HepG2 (cell line): ENCODE results near the gene C14orf132. TPM values are rescaled to one million over a fixed set of nuclear protein-coding genes. Genes with fewer than 3 reads are reported as not detected.

ENCODE experiments used
- ATAC-seq: fragments of 200-7000 bp; cut with Tn5 transposase; 3 replicates; pipeline ENCODE4 v1.9.1; 2020; ENCODE audit warnings: mild to moderate bottlenecking, moderate library complexity
- BruUV-seq: library from RNA; stranded (reverse); fragments of 400-500 nt; replicated peaks from 2 replicates; lab custom pipeline; 2021; lab: Mats Ljungman, UMichigan
- CTCF ChIA-PET: fragments of 300-600 bp; formaldehyde crosslinking; extraction: SDS; loops from one replicate; lab custom pipeline; 2021; ENCODE audit warnings: low total read pairs, inconsistent platforms, low intra/inter-chr PET ratio; lab: Yijun Ruan, JAX
- POLR2A ChIA-PET: fragments of 350-600 bp; sonication (Branson Sonifier 250); formaldehyde crosslinking; loops from one replicate; lab custom pipeline; 2020; ENCODE audit warnings: antibody characterized with exemption, inconsistent platforms; lab: Yijun Ruan, JAX
- DNase-seq: peaks from one replicate; pipeline ENCODE4 v3.0.0-alpha.2; 2015; ENCODE audit warnings: low spot score
- FAIRE-seq: peaks from 3 replicates; lab custom pipeline; 2011; peaks lifted over from hg19 to GRCh38; lab: Jason Lieb, UNC
- H2AFZ ChIP-seq: one replicate; pipeline ENCODE4 v1.6.1; 2011; ENCODE audit warnings: low read length, inconsistent platforms
- H3K27ac ChIP-seq: fragments of 300-600 bp; 3 replicates; pipeline ENCODE4 v1.8.0; 2011; ENCODE audit warnings: mixed run types, mild to moderate bottlenecking, mixed read lengths, low read length, inconsistent platforms; ENCODE audit not compliant: insufficient read depth; ENCODE audit errors: extremely low read length
- H3K27me3 ChIP-seq, 2 experiments: fragments of 200-600 bp in 1 of 2; 2 replicates in 1 of 2; 3 replicates in 1 of 2; pipeline versions ENCODE4 v1.6.0 to v1.8.0; 2011; ENCODE audit warnings: low read length in 2 of 2, mild to moderate bottlenecking in 2 of 2, moderate library complexity in 2 of 2, inconsistent platforms in 1 of 2; ENCODE audit not compliant: insufficient read depth in 2 of 2, control insufficient read depth in 1 of 2
- H3K36me3 ChIP-seq, 2 experiments: fragments of 200-600 bp in 1 of 2; replicated peaks in 1 of 2; 2 replicates in 1 of 2; 3 replicates in 1 of 2; pipeline versions ENCODE4 v1.5.1 to v1.8.0; 2011; ENCODE audit warnings: low read length in 2 of 2, inconsistent platforms in 1 of 2; ENCODE audit not compliant: insufficient read depth in 2 of 2, control insufficient read depth in 1 of 2
- H3K4me1 ChIP-seq: 2 replicates; pipeline ENCODE4 v1.5.1; 2012; ENCODE audit warnings: low read length, inconsistent platforms; ENCODE audit not compliant: insufficient read depth
- H3K4me2 ChIP-seq: 2 replicates; pipeline ENCODE4 v1.6.0; 2011; ENCODE audit warnings: low read depth, low read length, inconsistent platforms
- H3K4me3 ChIP-seq, 3 experiments: fragments of 200-600 bp in 1 of 3; sonication (generic), shearing (Covaris generic) in 1 of 3; replicated peaks in 1 of 3; 2 replicates each; pipeline ENCODE4 v1.5.1; 2011 to 2016; ENCODE audit warnings: low read length in 3 of 3, inconsistent platforms in 2 of 3, low read depth in 2 of 3, mild to moderate bottlenecking in 2 of 3, control low read depth in 1 of 3, mixed read lengths in 1 of 3; ENCODE audit not compliant: insufficient read depth in 1 of 3
- H3K79me2 ChIP-seq: one replicate; pipeline ENCODE4 v1.6.1; 2011; ENCODE audit warnings: low read length, inconsistent platforms; ENCODE audit not compliant: insufficient read depth
- H3K9ac ChIP-seq: 2 replicates; pipeline ENCODE4 v1.6.0; 2011; ENCODE audit warnings: mild to moderate bottlenecking, low read depth, low read length, inconsistent platforms; ENCODE audit not compliant: insufficient read depth
- H3K9me3 ChIP-seq: 2 replicates; pipeline ENCODE4 v1.5.1; 2012; ENCODE audit warnings: mild to moderate bottlenecking, low read length
- H4K20me1 ChIP-seq: 2 replicates; pipeline ENCODE4 v1.6.0; 2011; ENCODE audit warnings: inconsistent platforms, mild to moderate bottlenecking, low read length, moderate library complexity; ENCODE audit not compliant: insufficient read depth
- ARNT ChIP-seq: fragments of 450-650 bp; IDR thresholded peaks from 2 replicates; pipeline ENCODE4 v1.6.1; 2017
- ATF7-NPFF ChIP-seq: sonication (generic); formaldehyde crosslinking; IDR thresholded peaks from 2 replicates; pipeline ENCODE4 v1.8.1; 2023; ENCODE audit warnings: mild to moderate bottlenecking, low read depth, missing genetic modification reagents, moderate library complexity
- HBP1 ChIP-seq: IDR thresholded peaks from 2 replicates; pipeline ENCODE4 v1.6.1; 2016; ENCODE audit warnings: low read depth, control low read depth
- HNF1A ChIP-seq, 2 experiments: sonication (generic) in 1 of 2; formaldehyde crosslinking in 1 of 2; IDR thresholded peaks; 2 replicates each; pipeline versions ENCODE4 v1.4.0 to v1.6.1; 2016 to 2020; ENCODE audit warnings: borderline replicate concordance in 1 of 2, low read depth in 1 of 2, mild to moderate bottlenecking in 1 of 2, missing genetic modification reagents in 1 of 2
- SMC3 ChIP-seq: IDR thresholded peaks from 2 replicates; pipeline ENCODE4 v1.6.1; 2011; ENCODE audit warnings: low read length, improper control_type of control experiment
- THRA ChIP-seq: sonication (generic); formaldehyde crosslinking; IDR thresholded peaks from 2 replicates; pipeline ENCODE4 v1.4.0; 2020; ENCODE audit warnings: missing genetic modification reagents, borderline replicate concordance
- ZBTB37 ChIP-seq: sonication (generic); formaldehyde crosslinking; IDR thresholded peaks from 2 replicates; pipeline ENCODE4 v1.4.0; 2020; ENCODE audit warnings: mild to moderate bottlenecking, missing genetic modification reagents
- ZFP91 ChIP-seq: sonication (generic); formaldehyde crosslinking; IDR thresholded peaks from 2 replicates; pipeline ENCODE4 v1.9.0; 2022; ENCODE audit warnings: missing genetic modification reagents, mild to moderate bottlenecking, borderline replicate concordance
- ZNF274 ChIP-seq: sonication (generic); formaldehyde crosslinking; IDR thresholded peaks from 2 replicates; pipeline ENCODE4 v1.5.1; 2020; ENCODE audit warnings: mild to moderate bottlenecking, missing genetic modification reagents
- ZNF567 ChIP-seq: sonication (generic); formaldehyde crosslinking; IDR thresholded peaks from 2 replicates; pipeline ENCODE4 v1.8.1; 2023; ENCODE audit warnings: mild to moderate bottlenecking, missing genetic modification reagents, borderline replicate concordance
- ZNF572 ChIP-seq: sonication (generic); formaldehyde crosslinking; IDR thresholded peaks from 2 replicates; pipeline ENCODE4 v1.5.1; 2020; ENCODE audit warnings: mild to moderate bottlenecking, missing genetic modification reagents
- ZNF691 ChIP-seq: sonication (generic); formaldehyde crosslinking; IDR thresholded peaks from 2 replicates; pipeline ENCODE4 v1.4.0; 2020; ENCODE audit warnings: missing genetic modification reagents, low read depth, mild to moderate bottlenecking, borderline replicate concordance
- in situ Hi-C: cut with HindIII; loops from 2 replicates; pipeline ENCODE4 v1.10.0; 2017; ENCODE audit warnings: low pct_unique_long_range_greater_than_20kb; ENCODE audit not compliant: extremely low pct_ligation_motif_present
- intact Hi-C: fragments of 100-400 bp; cut with micrococcal nuclease; formaldehyde crosslinking; loops from one replicate; pipeline ENCODE4 v1.10.0; 2022; ENCODE audit not compliant: unreplicated experiment
- polyA plus RNA-seq, 8 experiments: library from polyadenylated mRNA; depleted of rRNA in 3 of 8; stranded (reverse) in 7 of 8; unstranded in 1 of 8; fragments of >200 nt; fragmentation: Illumina TruSeq in 4 of 8; extraction: Trizol in 4 of 8; gene quantifications; 2 replicates each; pipeline versions ENCODE4 v1.2.1 to v1.2.3, GENCODE V29; 2011 to 2016; ENCODE audit warnings: low read depth in 4 of 8, missing spikeins in 1 of 8, mixed read lengths in 1 of 8; ENCODE audit not compliant: insufficient read depth in 1 of 8
- total RNA-seq, 5 experiments: library from RNA; depleted of rRNA; stranded (reverse); fragments of >200 nt; fragmentation: Illumina TruSeq; extraction: Trizol; gene quantifications; 2 replicates each; pipeline ENCODE4 v1.2.3, GENCODE V29; 2016; ENCODE audit warnings: low read depth in 1 of 5

The C14orf132 gene
- total and polyA plus RNA-seq, 2 of the 13 experiments (the other 11 are each of a cell fraction or from before 2014, with no cell fraction given) = 0.13 to 0.15 TPM

GRCh38 chr14:96049932-96050331, 10.8 kb downstream of the C14orf132 start:
- ATAC-seq (no peak), DNase-seq (no peak), FAIRE-seq (no peak)
- Histone ChIP-seq H3K4me3 (no peak overlapping the region), H3K79me2 (no peaks in the 10 kb centered on the region), H3K27me3 (no peaks in the 10 kb centered on the region; a peak in 2 of 5 replicates), H3K9ac (no peak overlapping the region), H2AFZ (no peak overlapping the region), H3K27ac (no peak overlapping the region), H3K4me2 (no peak overlapping the region), H3K4me1 (no peaks in the 10 kb centered on the region), H4K20me1 (no peaks in the 10 kb centered on the region), H3K36me3 (no peaks in the 10 kb centered on the region), H3K9me3 (no peaks in the 10 kb centered on the region)
- in situ Hi-C loops (no loop called here), intact Hi-C loops (no loop called here)
- ChIA-PET CTCF (no interaction called here), POLR2A (no interaction called here)
- BruUV-seq = no TSS peak
- no peak for TF ChIP-seq THRA (CRISPR knock-in tag)
- TF ChIP-seq ZNF572 (CRISPR knock-in tag) = no peak
- no peak for TF ChIP-seq HBP1 (CRISPR knock-in tag)
- TF ChIP-seq HNF1A (IDR thresholded peaks at IDR 0.05; ENCODE audit: low read depth) = no peak
- TF ChIP-seq HNF1A (CRISPR knock-in tag; IDR thresholded peaks at IDR 0.05; ENCODE audit: borderline replicate concordance) = no peak
- no peak for TF ChIP-seq ZNF274 (CRISPR knock-in tag)
- TF ChIP-seq ZNF567 (CRISPR knock-in tag) = no peak
- no peak for TF ChIP-seq SMC3
- no peak for TF ChIP-seq ZFP91 (CRISPR knock-in tag)
- TF ChIP-seq ZNF691 = no peak
- TF ChIP-seq ARNT = no peak
- TF ChIP-seq ATF7-NPFF (CRISPR knock-in tag) = no peak
- no peak for TF ChIP-seq ZBTB37 (CRISPR knock-in tag)
